Heart left ventricle (tissue), 16 donors: Measurements from ENCODE around the gene RGS6. TPM values are rescaled to one million over a fixed set of nuclear protein-coding genes. Genes with fewer than 3 reads are reported as not detected.

Source experiments
- ATAC-seq, 4 donors: fragments of 200-7000 bp; cut with Tn5 transposase; one replicate each; pipeline ENCODE4 v1.9.1; 2020 to 2022; ENCODE audit warnings: moderate library complexity in 4 of 4, mild to moderate bottlenecking in 3 of 4, moderate number of reproducible peaks in 1 of 4
- DNase-seq, 5 donors: peaks; one replicate each; pipeline ENCODE4 v3.0.0-alpha.2; 2020
- H3K27ac ChIP-seq, 12 donors: fragments of 200-600 bp; sonication (generic) in 4 of 12; one replicate each; pipeline versions ENCODE4 v1.5.0 to v1.8.0; 2016 to 2022; ENCODE audit warnings: mild to moderate bottlenecking in 2 of 12
- H3K27me3 ChIP-seq, 9 donors: fragments of 200-600 bp; sonication (generic) in 2 of 9; one replicate each; pipeline versions ENCODE4 v1.5.1 to v1.8.0; 2016 to 2022; ENCODE audit warnings: mild to moderate bottlenecking in 3 of 9
- H3K36me3 ChIP-seq, 9 donors: fragments of 200-600 bp; sonication (generic) in 2 of 9; one replicate each; pipeline versions ENCODE4 v1.5.0 to v1.8.0; 2018 to 2022; ENCODE audit warnings: mild to moderate bottlenecking in 2 of 9
- H3K4me1 ChIP-seq, 12 donors: fragments of 200-600 bp; sonication (generic) in 4 of 12; one replicate each; pipeline versions ENCODE4 v1.5.0 to v1.8.0; 2016 to 2022; ENCODE audit warnings: mild to moderate bottlenecking in 3 of 12
- H3K4me3 ChIP-seq, 12 donors: fragments of 200-600 bp; sonication (generic) in 4 of 12; one replicate each; pipeline versions ENCODE4 v1.5.0 to v1.8.0; 2017 to 2022; ENCODE audit warnings: mild to moderate bottlenecking in 9 of 12, moderate library complexity in 4 of 12
- H3K9me3 ChIP-seq, 12 donors: fragments of 200-600 bp; sonication (generic) in 4 of 12; one replicate each; pipeline versions ENCODE4 v1.5.0 to v1.8.0; 2016 to 2022; ENCODE audit warnings: mild to moderate bottlenecking in 1 of 12
- CTCF ChIP-seq, 12 donors: fragments of 200-600 bp; sonication (generic) in 4 of 12; IDR thresholded peaks; one replicate each; pipeline versions ENCODE4 v1.5.0 to v1.8.0; 2018 to 2022; ENCODE audit warnings: antibody characterized with exemption in 12 of 12, mild to moderate bottlenecking in 5 of 12
- POLR2A ChIP-seq, 2 donors: fragments of 450-650 bp; IDR thresholded peaks; one replicate each; pipeline ENCODE4 v1.6.1; 2017; ENCODE audit warnings: antibody characterized with exemption in 2 of 2, mild to moderate bottlenecking in 2 of 2, moderate library complexity in 2 of 2
- WGBS, 4 donors: extraction: QIAGEN DNeasy Blood & Tissue Kit in 2 of 4; methylation state at CpG; one replicate each; pipeline versions ENCODE4 v1.1.5 to v1.1.7; 2013 to 2018; 5-methylcytosine and 5-hydroxymethylcytosine counted together
- intact Hi-C, 10 donors: fragments of 100-400 bp; cut with DNase I; formaldehyde crosslinking; loops; one replicate each; pipeline versions ENCODE4 v1.11.1 to v1.14.2; 2022
- polyA plus RNA-seq, 2 donors: library from polyadenylated mRNA; stranded (reverse); fragments of 200-250 nt; gene quantifications; one replicate each; pipeline ENCODE4 v1.2.3, GENCODE V29; 2013
- total RNA-seq, 9 donors: library from RNA; depleted of rRNA in 2 of 9; stranded (reverse); fragments of >200 nt in 2 of 9; fragmentation: NEBNext Ultra II Directional in 3 of 9; extraction: Animal tissue kit (Norgen Biotek cat#: 25700) in 3 of 9; gene quantifications; one replicate each; pipeline versions ENCODE4 v1.1.0 to v1.2.4, GENCODE V29; 2016 to 2023
- donor health status: ischemic (EF 13 %, LVEDD 7.1; RV severe dilation, severe dysfunction).
- donor health status: healthy with polysubstance abuse.
- donor health status: DM: no; HTN: yes; CAD: no.
- donor health status: DM: no; HTN: no; CAD: no.
- donor health status: ischemic (EF 25% LVEDD 6.9; RV normal size, moderate dysfunction).
- donor health status: ischemic (EF 25% LVEDD 5.7; RV mildly dilated, moderate dysfunction).
- donor health status: healthy.
- donor health status: DM: yes; HTN: yes; CAD: no.
- donor health status: ischemic (EF 35%, LVEDD 5.7; RV mildly dilated, moderate dysfunction).
- donor health status: nonischemic (EF 11% LVEDD 7.7; RV severe dilation, severe dysfunction).
- donor health status: DM: yes; HTN: yes; CAD: no.
- donor health status: PGD.
- donor health status: ischemic (EF 29% LVEDD 5.4; RV normal size, mild dysfunction).
- donor health status: nonischemic (EF 23%, LVEDD 6.1; RV moderate dilation, normal function).

The RGS6 gene
- total and polyA plus RNA-seq, 11 donors: 1.3 to 25.4 (median 15.1) TPM

GRCh38 chr14:72609205-72609916 lies 677.1 kb downstream of the RGS6 start:
- ATAC-seq: no peak
- no peaks in the 10 kb centered on the region for H3K9me3 ChIP-seq
- WGBS, 4 donors: 86 to 93% (median 90%) methylated on average over 11 to 12 of the region's 12 CpGs
- TF ChIP-seq CTCF (IDR thresholded peaks at IDR 0.05) (no peak), POLR2A (IDR thresholded peaks at IDR 0.05) (no peak)
- H3K4me3 ChIP-seq: no peak overlapping the region
- H3K27me3 ChIP-seq: no peaks in the 10 kb centered on the region
- no peak for DNase-seq
- no peaks in the 10 kb centered on the region for H3K36me3 ChIP-seq
- intact Hi-C loops: no loop called here
- H3K4me1 ChIP-seq: peaks cover 0 to 32% (median 19%) of the 10 kb centered on the region in 12 donors
- no peak overlapping the region for H3K27ac ChIP-seq

DNA sequence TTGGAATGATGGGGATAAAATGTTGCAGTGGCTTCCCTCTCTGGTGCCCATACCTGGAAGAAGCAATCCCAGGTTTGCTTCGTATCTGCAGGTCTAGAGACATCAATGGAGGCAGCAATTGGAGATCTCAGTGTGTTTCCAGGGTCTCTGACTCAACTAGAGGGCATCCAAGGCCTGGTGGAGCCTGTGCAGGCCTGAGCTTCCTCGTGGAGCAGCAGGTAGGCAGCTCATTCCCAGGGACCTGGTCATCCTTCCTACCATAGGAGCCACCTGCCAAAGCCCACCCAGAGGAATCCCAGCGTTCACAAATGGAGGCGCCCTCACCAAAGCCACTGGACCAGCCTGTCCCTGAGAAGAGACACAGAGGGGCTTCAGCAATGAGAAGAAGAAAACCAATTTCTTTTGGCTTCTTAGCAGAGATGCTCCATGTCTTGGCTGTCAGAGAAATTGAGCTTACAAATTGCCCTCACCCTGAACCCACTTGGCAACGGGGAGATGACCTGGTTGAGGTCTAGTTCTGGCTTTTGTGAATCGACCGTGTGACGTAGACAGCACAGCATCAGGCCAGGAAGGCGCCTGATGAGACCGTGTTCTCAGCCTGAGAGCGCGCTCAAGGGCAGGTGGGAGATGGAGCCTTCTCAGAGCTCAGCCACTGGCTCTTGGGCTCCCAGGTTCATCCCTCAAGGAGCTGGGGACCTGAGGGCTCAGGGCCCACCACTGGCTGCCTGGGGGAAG lies 678.0 kb downstream of the RGS6 start:
- Histone ChIP-seq H3K9me3 (no peaks in the 10 kb centered on the region), H3K4me3 (no peak overlapping the region), H3K27me3 (no peaks in the 10 kb centered on the region), H3K36me3 (no peaks in the 10 kb centered on the region), H3K4me1 (peaks cover 0 to 41% (median 26%) of the 10 kb centered on the region in 12 donors), H3K27ac (no peak overlapping the region)
- intact Hi-C loops: loop anchor here in 3 of 10 donors (10.0 kb wide), 3 partner anchors 215 to 295 kb away; partner anchors contain the start of gene DPF3 (in 1 of the 3)
- ATAC-seq (no peak), DNase-seq (no peak)
- WGBS, 4 donors: 81 to 91% (median 89%) methylated on average over 12 of the region's 12 CpGs
- TF ChIP-seq CTCF (IDR thresholded peaks at IDR 0.05) (no peak), POLR2A (IDR thresholded peaks at IDR 0.05) (no peak)

- no peak overlapping the region for H3K27ac ChIP-seq
- no peaks in the 10 kb centered on the region for H3K36me3 ChIP-seq
- H3K4me1 ChIP-seq: peaks cover 0 to 46% (median 32%) of the 10 kb centered on the region in 12 donors
- intact Hi-C loops: loop anchor here in 3 of 10 donors (10.0 kb wide), 3 partner anchors 214 to 294 kb away; partner anchors contain the start of gene DPF3 (in 1 of the 3)
- DNase-seq (no peak), ATAC-seq (no peak)
- H3K27me3 ChIP-seq: no peaks in the 10 kb centered on the region
- no peak overlapping the region for H3K4me3 ChIP-seq
- WGBS, 4 donors: 37 to 64% (median 52%) methylated on average over 2 of the region's 2 CpGs
- no peak for TF ChIP-seq CTCF (IDR thresholded peaks at IDR 0.05)
- no peak for TF ChIP-seq POLR2A (IDR thresholded peaks at IDR 0.05)
- H3K9me3 ChIP-seq: no peaks in the 10 kb centered on the region
Measured at GRCh38 chr14:72610831-72611200, 678.6 kb downstream of the RGS6 start.

DNA sequence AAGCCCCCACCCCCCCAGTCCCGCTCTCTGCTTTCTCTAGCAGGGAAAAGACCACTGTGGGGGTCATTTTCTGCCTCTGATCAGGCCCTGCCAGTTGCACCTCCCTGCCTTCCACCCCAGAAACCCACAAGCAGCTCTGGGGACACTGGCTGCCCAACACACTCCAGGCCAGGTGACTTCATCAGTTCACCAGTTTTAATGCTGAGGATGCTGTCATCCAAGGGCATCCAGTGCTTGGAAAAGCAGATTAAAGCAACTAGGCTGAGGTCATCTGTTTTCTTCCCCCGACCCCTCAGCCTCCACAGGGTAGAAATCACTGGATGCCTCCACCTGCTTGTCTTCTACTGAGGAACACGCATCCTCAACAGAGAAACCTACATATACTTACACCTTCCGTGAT lies 679.3 kb downstream of the RGS6 start:
- TF ChIP-seq POLR2A (IDR thresholded peaks at IDR 0.05) (no peak), CTCF (IDR thresholded peaks at IDR 0.05) (no peak)
- ATAC-seq (no peak), DNase-seq (no peak)
- Histone ChIP-seq H3K27me3 (no peaks in the 10 kb centered on the region), H3K4me3 (no peak overlapping the region), H3K27ac (no peak overlapping the region), H3K36me3 (no peaks in the 10 kb centered on the region), H3K4me1 (peaks cover 0 to 53% (median 39%) of the 10 kb centered on the region in 12 donors), H3K9me3 (no peaks in the 10 kb centered on the region)
- intact Hi-C loops: loop anchor here in 3 of 10 donors (10.0 kb wide), 3 partner anchors 213 to 293 kb away; partner anchors contain the start of gene DPF3 (in 1 of the 3)
- WGBS, 4 donors: 93 to 97% (median 94%) methylated on average over 4 of the region's 4 CpGs
